B cell (primary cell): ENCODE results near the gene LZTFL1. TPM values are rescaled to one million over a fixed set of nuclear protein-coding genes. Genes with fewer than 3 reads are reported as not detected.

Source experiments
- ATAC-seq: fragments of 200-7000 bp; cut with Tn5 transposase; one replicate; pipeline ENCODE4 v1.10.0; 2021; ENCODE audit warnings: low read depth, mild to moderate bottlenecking, moderate number of reproducible peaks, moderate library complexity
- CTCF ChIA-PET: fragments of 350-600 bp; sonication (Branson Sonifier 250); formaldehyde crosslinking; loops from one replicate; lab custom pipeline; 2021; ENCODE audit warnings: antibody characterized with exemption, inconsistent platforms; lab: Charles Lee
- POLR2A ChIA-PET: fragments of 350-600 bp; sonication (Branson Sonifier 250); formaldehyde crosslinking; loops from one replicate; lab custom pipeline; 2021; ENCODE audit warnings: antibody characterized with exemption; lab: Charles Lee
- DNase-seq: peaks from one replicate; pipeline ENCODE4 v3.0.0; 2013
- H2AFZ ChIP-seq: 2 replicates; pipeline ENCODE4 v1.6.1; 2012; ENCODE audit warnings: mild to moderate bottlenecking, low read depth, low read length; ENCODE audit not compliant: insufficient read depth, poor library complexity, severe bottlenecking
- H3K27ac ChIP-seq, 2 donors: 1 replicate in 1 of 2; 2 replicates in 1 of 2; pipeline ENCODE4 v1.5.1; 2012 to 2013; ENCODE audit warnings: low read length in 2 of 2, mild to moderate bottlenecking in 2 of 2, moderate library complexity in 1 of 2
- H3K27me3 ChIP-seq, 4 experiments: fragments of 200-600 bp in 1 of 4; sonication (generic) in 1 of 4; replicated peaks in 1 of 4; 1 replicate in 2 of 4; 2 replicates in 2 of 4; pipeline versions ENCODE4 v1.6.1 to v1.7.0; 2013 to 2016; ENCODE audit warnings: low read length in 3 of 4, mild to moderate bottlenecking in 2 of 4, mixed read lengths in 1 of 4, moderate library complexity in 1 of 4; ENCODE audit not compliant: insufficient read depth in 4 of 4, control insufficient read depth in 3 of 4; ENCODE audit errors: control extremely low read depth in 1 of 4
- H3K36me3 ChIP-seq, 2 experiments: replicated peaks in 1 of 2; 1 replicate in 1 of 2; 2 replicates in 1 of 2; pipeline versions ENCODE4 v1.6.1 to v1.7.1; 2013; ENCODE audit warnings: low read length in 1 of 2; ENCODE audit not compliant: insufficient read depth in 2 of 2, control insufficient read depth in 1 of 2; ENCODE audit errors: control extremely low read depth in 1 of 2, extremely low read depth in 1 of 2
- H3K4me1 ChIP-seq, 2 donors: fragments of 200-600 bp in 1 of 2; sonication (generic) in 1 of 2; 1 replicate in 1 of 2; 2 replicates in 1 of 2; pipeline versions ENCODE4 v1.5.1 to v1.6.1; 2013 to 2017; ENCODE audit warnings: low read length in 2 of 2; ENCODE audit not compliant: control insufficient read depth in 2 of 2, insufficient read depth in 2 of 2
- H3K4me2 ChIP-seq: replicated peaks from 2 replicates; pipeline ENCODE3; 2012; ENCODE audit warnings: mild to moderate bottlenecking, low read depth, low read length; ENCODE audit not compliant: poor library complexity, severe bottlenecking
- H3K4me3 ChIP-seq, 5 experiments: fragments of 200-600 bp in 1 of 5; sonication (generic) in 1 of 5; 1 replicate in 3 of 5; 2 replicates in 2 of 5; pipeline versions ENCODE4 v1.5.1 to v1.7.0; 2011 to 2016; ENCODE audit warnings: low read length in 4 of 5, mild to moderate bottlenecking in 4 of 5, low read depth in 2 of 5, control low read depth in 1 of 5, moderate library complexity in 1 of 5; ENCODE audit not compliant: insufficient read depth in 1 of 5; ENCODE audit errors: control extremely low read depth in 1 of 5, extremely low read depth in 1 of 5
- H3K79me2 ChIP-seq: fragments of 200-600 bp; sonication (generic); one replicate; pipeline ENCODE4 v1.6.0; 2016; ENCODE audit warnings: low read length; ENCODE audit not compliant: control insufficient read depth, insufficient read depth
- H3K9ac ChIP-seq: fragments of 200-600 bp; sonication (generic); 2 replicates; pipeline ENCODE4 v1.6.1; 2017; ENCODE audit warnings: mild to moderate bottlenecking, low read length, moderate library complexity
- H3K9me3 ChIP-seq, 3 donors: one replicate each; pipeline versions ENCODE4 v1.6.1 to v1.7.1; 2013; ENCODE audit warnings: low read length in 2 of 3; ENCODE audit not compliant: control insufficient read depth in 2 of 3, insufficient read depth in 1 of 3; ENCODE audit errors: control extremely low read depth in 1 of 3
- H4K20me1 ChIP-seq: 2 replicates; pipeline ENCODE4 v1.6.0; 2012; ENCODE audit warnings: mild to moderate bottlenecking, low read length; ENCODE audit not compliant: insufficient read depth, control insufficient read depth, poor library complexity, severe bottlenecking
- H3K27ac Mint-ChIP-seq: one replicate; pipeline ENCODE4 v1.8.0; 2021; ENCODE audit warnings: mixed read lengths
- H3K27me3 Mint-ChIP-seq: one replicate; pipeline ENCODE4 v1.8.0; 2021; ENCODE audit warnings: mixed read lengths
- H3K4me1 Mint-ChIP-seq: one replicate; pipeline ENCODE4 v1.8.0; 2021; ENCODE audit warnings: mixed read lengths
- H3K4me3 Mint-ChIP-seq: one replicate; pipeline ENCODE4 v1.8.0; 2021; ENCODE audit warnings: mixed read lengths
- H3K9me3 Mint-ChIP-seq: one replicate; pipeline ENCODE4 v1.8.0; 2022; ENCODE audit warnings: mixed read lengths; ENCODE audit not compliant: insufficient read depth
- CTCF ChIP-seq: fragments of 200-600 bp; IDR thresholded peaks from one replicate; pipeline ENCODE4 v1.8.0; 2022; ENCODE audit warnings: antibody characterized with exemption, mild to moderate bottlenecking
- EZH2 ChIP-seq: IDR thresholded peaks from 2 replicates; pipeline ENCODE4 v1.6.1; 2012; ENCODE audit warnings: borderline replicate concordance, low read depth, mild to moderate bottlenecking, moderate library complexity, low read length; ENCODE audit not compliant: insufficient read depth, poor library complexity, severe bottlenecking
- WGBS: methylation state at CpG from one replicate; pipeline ENCODE4 v1.1.5; 2013; ENCODE audit warnings: missing lambda C conversion rate; ENCODE audit not compliant: insufficient coverage; 5-methylcytosine and 5-hydroxymethylcytosine counted together
- intact Hi-C: fragments of 100-400 bp; cut with micrococcal nuclease; formaldehyde crosslinking; loops from one replicate; pipeline ENCODE4 v1.10.0; 2022
- polyA plus RNA-seq: library from polyadenylated mRNA; depleted of rRNA; stranded (reverse); fragments of >200 nt; gene quantifications from 2 replicates; pipeline ENCODE4 v1.2.3, GENCODE V29; 2012
- total RNA-seq, 2 donors: library from RNA; stranded (reverse); fragments of 120-200 nt in 1 of 2; gene quantifications; 1 replicate in 1 of 2; 2 replicates in 1 of 2; pipeline versions ENCODE4 v1.2.3 to v1.2.4, GENCODE V29; 2013 to 2022

The LZTFL1 gene
- total and polyA plus RNA-seq, 2 donors (not counting 1 experiment from before 2014, with no cell fraction given) = 16.5 to 17.8 TPM

- no peak overlapping the region for H2AFZ ChIP-seq
- Mint-ChIP-seq H3K4me1 (no peaks in the 10 kb centered on the region), H3K27me3 (peaks cover 15% of the 10 kb centered on the region), H3K9me3 (no peaks in the 10 kb centered on the region), H3K4me3 (no peak overlapping the region), H3K27ac (no peak overlapping the region)
- intact Hi-C loops = no loop called here
- peaks cover 0 to 10% (median 0%) of the 10 kb centered on the region in 4 experiments for H3K27me3 ChIP-seq
- TF ChIP-seq EZH2 (no peak), CTCF (no peak)
- ChIA-PET POLR2A (no interaction called here), CTCF (no interaction called here)
- H3K4me1 ChIP-seq = no peaks in the 10 kb centered on the region
- H3K4me2 ChIP-seq = no peak overlapping the region
- no peaks in the 10 kb centered on the region for H3K79me2 ChIP-seq
- H3K9ac ChIP-seq = no peak overlapping the region
- no peak overlapping the region for H3K27ac ChIP-seq
- H4K20me1 ChIP-seq = no peaks in the 10 kb centered on the region
- DNase-seq (no peak), ATAC-seq (no peak)
- no peak overlapping the region for H3K4me3 ChIP-seq
- H3K36me3 ChIP-seq = no peaks in the 10 kb centered on the region
- 88% methylated on average over 4 of the region's 5 CpGs for WGBS
- H3K9me3 ChIP-seq = no peaks in the 10 kb centered on the region
These were observed 38.5 kb downstream of the LZTFL1 start for GRCh38 chr3:45803252-45803935.

- no peak overlapping the region for H3K27ac ChIP-seq
- 98% methylated on average over 7 of the region's 9 CpGs for WGBS
- H3K36me3 ChIP-seq = no peaks in the 10 kb centered on the region
- ATAC-seq (no peak), DNase-seq (no peak)
- peaks cover 0 to 20% (median 5%) of the 10 kb centered on the region in 4 experiments for H3K27me3 ChIP-seq
- H3K4me2 ChIP-seq = no peak overlapping the region
- no peak overlapping the region for H3K9ac ChIP-seq
- Mint-ChIP-seq H3K4me1 (peaks cover 2% of the 10 kb centered on the region), H3K27ac (no peak overlapping the region), H3K4me3 (no peak overlapping the region), H3K9me3 (no peaks in the 10 kb centered on the region), H3K27me3 (peaks cover 27% of the 10 kb centered on the region)
- no peaks in the 10 kb centered on the region for H3K79me2 ChIP-seq
- intact Hi-C loops = no loop called here
- no peak overlapping the region for H3K4me3 ChIP-seq
- POLR2A ChIA-PET = no interaction called here
- TF ChIP-seq CTCF = no peak
- no peak for TF ChIP-seq EZH2
- H2AFZ ChIP-seq = no peak overlapping the region
- peaks cover 0 to 2% of the 10 kb centered on the region in 2 donors for H3K4me1 ChIP-seq
- CTCF ChIA-PET = interaction anchor here (0.9 kb wide), 1 partner anchor 137 kb away, joined by 3 read pairs; no protein-coding TSS in a partner anchor
- H3K9me3 ChIP-seq = no peaks in the 10 kb centered on the region
- no peaks in the 10 kb centered on the region for H4K20me1 ChIP-seq
These were observed 39.8 kb downstream of the LZTFL1 start for GRCh38 chr3:45802146-45802545.
